Natural killer cell (primary cell): Measurements from ENCODE around the gene NMNAT3. TPM values are rescaled to one million over a fixed set of nuclear protein-coding genes. Genes with fewer than 3 reads are reported as not detected.

ENCODE experiments used
- ATAC-seq, 3 donors: fragments of 150-1000 bp in 2 of 3; fragments of 200-7000 bp in 1 of 3; cut with Tn5 transposase; 1 replicate in 1 of 3; 2 replicates in 2 of 3; pipeline ENCODE4 v1.10.0; 2021; ENCODE audit warnings: mild to moderate bottlenecking in 2 of 3, moderate library complexity in 2 of 3
- DNase-seq, 2 donors: peaks; one replicate each; pipeline versions ENCODE4 v3.0.0 to v3.0.0-alpha.2; 2013 to 2021; ENCODE audit warnings: mixed read lengths in 1 of 2
- H3K27ac ChIP-seq: one replicate; pipeline ENCODE4 v1.5.1; 2013; ENCODE audit warnings: mild to moderate bottlenecking, low read length
- H3K27me3 ChIP-seq: one replicate; pipeline ENCODE4 v1.6.1; 2013; ENCODE audit warnings: low read length; ENCODE audit not compliant: control insufficient read depth, insufficient read depth
- H3K36me3 ChIP-seq: one replicate; pipeline ENCODE4 v1.6.1; 2013; ENCODE audit warnings: low read length; ENCODE audit not compliant: control insufficient read depth, insufficient read depth
- H3K4me1 ChIP-seq: one replicate; pipeline ENCODE4 v1.6.1; 2013; ENCODE audit warnings: low read length; ENCODE audit not compliant: control insufficient read depth, insufficient read depth
- H3K4me3 ChIP-seq: one replicate; pipeline ENCODE4 v1.5.1; 2013; ENCODE audit warnings: low read length
- H3K9me3 ChIP-seq: one replicate; pipeline ENCODE4 v1.6.1; 2013; ENCODE audit warnings: low read length; ENCODE audit not compliant: control insufficient read depth, insufficient read depth
- H3K27ac Mint-ChIP-seq, 2 donors: one replicate each; pipeline ENCODE4 v1.8.0; 2022; ENCODE audit warnings: mild to moderate bottlenecking in 2 of 2, mixed read lengths in 2 of 2, moderate library complexity in 1 of 2
- H3K27me3 Mint-ChIP-seq, 2 donors: one replicate each; pipeline ENCODE4 v1.8.0; 2022; ENCODE audit warnings: low read depth in 2 of 2, mixed read lengths in 2 of 2
- H3K36me3 Mint-ChIP-seq: one replicate; pipeline ENCODE4 v1.8.0; 2022; ENCODE audit warnings: mixed read lengths
- H3K4me1 Mint-ChIP-seq, 2 donors: one replicate each; pipeline ENCODE4 v1.8.0; 2022; ENCODE audit warnings: mixed read lengths in 2 of 2
- H3K4me3 Mint-ChIP-seq: one replicate; pipeline ENCODE4 v1.8.0; 2022; ENCODE audit warnings: mild to moderate bottlenecking, moderate library complexity, mixed read lengths
- H3K9me3 Mint-ChIP-seq, 2 donors: one replicate each; pipeline ENCODE4 v1.8.0; 2022; ENCODE audit warnings: mixed read lengths in 2 of 2
- WGBS: methylation state at CpG from one replicate; pipeline ENCODE4 v1.1.7; 2013; ENCODE audit warnings: missing lambda C conversion rate; ENCODE audit not compliant: insufficient coverage; 5-methylcytosine and 5-hydroxymethylcytosine counted together
- intact Hi-C: fragments of 100-400 bp; cut with micrococcal nuclease; formaldehyde crosslinking; loops from one replicate; pipeline ENCODE4 v1.14.2; 2022
- total RNA-seq, 4 donors: library from RNA; stranded (reverse); fragments of 120-200 nt in 1 of 4; gene quantifications; one replicate each; pipeline versions ENCODE4 v1.2.3 to v1.2.4, GENCODE V29; 2013 to 2022
- TF ChIP-seq, protein P1 (sequence below): fragments of 200-600 bp; IDR thresholded peaks from one replicate; pipeline ENCODE4 v1.8.0; 2022; ENCODE audit warnings: antibody characterized with exemption

Gene NMNAT3
- total RNA-seq, 3 donors from 2014 or later (not counting 1 experiment from before 2014, with no cell fraction given), result 1.6 to 3.7 (median 2.2) TPM

DNA sequence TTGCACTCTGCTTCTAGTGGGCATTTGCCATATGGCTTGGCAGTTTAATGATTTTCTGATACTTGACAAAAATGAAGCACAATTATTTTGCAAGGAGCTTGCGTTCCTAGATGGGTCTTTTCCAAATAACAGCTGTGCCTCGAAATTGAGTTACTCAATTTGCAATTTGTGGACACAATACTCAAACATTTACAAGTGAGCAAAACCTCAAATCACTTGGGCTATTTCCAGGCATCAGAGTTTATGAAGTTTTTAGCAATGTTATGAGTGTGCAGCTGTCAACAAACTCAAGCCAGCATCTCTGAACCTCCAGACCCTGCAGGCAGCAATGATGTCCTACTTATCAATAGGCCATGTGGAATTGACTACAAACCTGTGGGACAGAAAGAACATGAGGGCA, 41.3 kb downstream of the NMNAT3 start:
- H3K27me3 ChIP-seq, result no peaks in the 10 kb centered on the region
- H3K4me3 ChIP-seq, result no peak overlapping the region
- no peak for ATAC-seq
- no peaks in the 10 kb centered on the region for H3K9me3 Mint-ChIP-seq
- no peaks in the 10 kb centered on the region for H3K36me3 Mint-ChIP-seq
- no peak overlapping the region for H3K4me3 Mint-ChIP-seq
- no peak overlapping the region for H3K27ac ChIP-seq
- peaks cover 0 to 5% of the 10 kb centered on the region in 2 donors for H3K27me3 Mint-ChIP-seq
- H3K27ac Mint-ChIP-seq, result no peak overlapping the region
- H3K36me3 ChIP-seq, result no peaks in the 10 kb centered on the region
- TF ChIP-seq, protein P1, sequence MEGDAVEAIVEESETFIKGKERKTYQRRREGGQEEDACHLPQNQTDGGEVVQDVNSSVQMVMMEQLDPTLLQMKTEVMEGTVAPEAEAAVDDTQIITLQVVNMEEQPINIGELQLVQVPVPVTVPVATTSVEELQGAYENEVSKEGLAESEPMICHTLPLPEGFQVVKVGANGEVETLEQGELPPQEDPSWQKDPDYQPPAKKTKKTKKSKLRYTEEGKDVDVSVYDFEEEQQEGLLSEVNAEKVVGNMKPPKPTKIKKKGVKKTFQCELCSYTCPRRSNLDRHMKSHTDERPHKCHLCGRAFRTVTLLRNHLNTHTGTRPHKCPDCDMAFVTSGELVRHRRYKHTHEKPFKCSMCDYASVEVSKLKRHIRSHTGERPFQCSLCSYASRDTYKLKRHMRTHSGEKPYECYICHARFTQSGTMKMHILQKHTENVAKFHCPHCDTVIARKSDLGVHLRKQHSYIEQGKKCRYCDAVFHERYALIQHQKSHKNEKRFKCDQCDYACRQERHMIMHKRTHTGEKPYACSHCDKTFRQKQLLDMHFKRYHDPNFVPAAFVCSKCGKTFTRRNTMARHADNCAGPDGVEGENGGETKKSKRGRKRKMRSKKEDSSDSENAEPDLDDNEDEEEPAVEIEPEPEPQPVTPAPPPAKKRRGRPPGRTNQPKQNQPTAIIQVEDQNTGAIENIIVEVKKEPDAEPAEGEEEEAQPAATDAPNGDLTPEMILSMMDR, result no peak
- WGBS, result 95% methylated on average over 2 of the region's 2 CpGs
- DNase-seq, result no peak
- intact Hi-C loops, result no loop called here
- H3K4me1 Mint-ChIP-seq, result no peaks in the 10 kb centered on the region
- no peaks in the 10 kb centered on the region for H3K9me3 ChIP-seq
- no peaks in the 10 kb centered on the region for H3K4me1 ChIP-seq

DNA sequence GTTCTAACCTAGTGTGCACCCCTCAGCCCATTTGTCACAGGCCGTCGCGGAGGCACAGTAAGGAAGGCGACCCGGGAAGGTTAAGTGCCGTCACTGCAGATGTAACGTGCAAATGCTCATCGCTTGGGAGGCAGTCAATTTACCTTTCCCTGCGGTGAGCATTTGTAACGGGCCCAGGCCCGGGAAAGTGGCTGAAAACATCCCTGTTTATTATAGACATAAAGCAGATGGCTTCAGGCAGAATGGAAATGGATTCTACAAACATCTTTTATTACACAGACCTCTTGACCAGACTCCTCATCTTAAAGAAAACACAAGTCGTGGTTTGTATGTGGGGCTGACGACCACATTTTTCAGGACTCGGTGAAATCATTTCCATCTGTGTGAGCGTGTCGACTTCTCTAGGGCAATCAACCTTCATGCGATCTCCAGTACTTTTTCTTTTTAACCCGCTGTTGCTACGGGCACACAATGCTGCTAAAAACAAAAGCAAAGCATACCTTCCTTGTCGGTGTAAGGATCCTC, 43.6 kb downstream of the NMNAT3 start:
- ATAC-seq (no peak), DNase-seq (no peak)
- Mint-ChIP-seq H3K4me1 (no peaks in the 10 kb centered on the region), H3K4me3 (no peak overlapping the region), H3K36me3 (no peaks in the 10 kb centered on the region), H3K9me3 (no peaks in the 10 kb centered on the region), H3K27me3 (peaks cover 0 to 5% of the 10 kb centered on the region in 2 donors), H3K27ac (no peak overlapping the region)
- TF ChIP-seq, protein P1, result no peak
- Histone ChIP-seq H3K27me3 (no peaks in the 10 kb centered on the region), H3K27ac (no peak overlapping the region), H3K4me3 (no peak overlapping the region), H3K9me3 (no peaks in the 10 kb centered on the region), H3K4me1 (no peaks in the 10 kb centered on the region), H3K36me3 (no peaks in the 10 kb centered on the region)
- intact Hi-C loops, result no loop called here
- 93% methylated on average over 20 of the region's 20 CpGs for WGBS

DNA sequence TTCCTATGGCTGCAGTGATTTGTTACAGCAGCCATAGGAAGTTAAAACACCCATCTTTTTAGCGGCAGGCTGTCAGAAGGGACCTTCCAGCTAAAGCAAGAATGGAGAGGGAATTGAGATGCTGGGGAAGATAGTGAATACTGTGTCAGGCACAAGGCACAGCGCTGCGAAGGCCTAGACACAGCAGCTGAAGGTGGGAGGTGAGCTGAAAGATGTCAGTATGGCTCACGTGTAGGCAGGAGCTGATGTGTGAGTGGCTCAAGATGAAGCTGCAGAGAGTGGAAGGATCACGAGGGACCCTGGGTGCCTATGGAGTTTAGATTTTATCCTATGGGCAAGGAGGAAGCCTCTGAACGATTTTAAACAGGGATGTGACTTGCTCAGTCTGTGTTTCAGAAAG, 44.3 kb downstream of the NMNAT3 start:
- H3K27me3 ChIP-seq, result no peaks in the 10 kb centered on the region
- 89% methylated on average over 6 of the region's 6 CpGs for WGBS
- H3K36me3 ChIP-seq, result no peaks in the 10 kb centered on the region
- no peak overlapping the region for H3K4me3 ChIP-seq
- no peaks in the 10 kb centered on the region for H3K4me1 Mint-ChIP-seq
- no peaks in the 10 kb centered on the region for H3K9me3 Mint-ChIP-seq
- no peaks in the 10 kb centered on the region for H3K27me3 Mint-ChIP-seq
- TF ChIP-seq, protein P1, result no peak
- H3K36me3 Mint-ChIP-seq, result no peaks in the 10 kb centered on the region
- no peaks in the 10 kb centered on the region for H3K4me1 ChIP-seq
- no peak overlapping the region for H3K4me3 Mint-ChIP-seq
- no peak overlapping the region for H3K27ac Mint-ChIP-seq
- DNase-seq, result no peak
- no peaks in the 10 kb centered on the region for H3K9me3 ChIP-seq
- intact Hi-C loops, result no loop called here
- no peak overlapping the region for H3K27ac ChIP-seq
- no peak for ATAC-seq

DNA sequence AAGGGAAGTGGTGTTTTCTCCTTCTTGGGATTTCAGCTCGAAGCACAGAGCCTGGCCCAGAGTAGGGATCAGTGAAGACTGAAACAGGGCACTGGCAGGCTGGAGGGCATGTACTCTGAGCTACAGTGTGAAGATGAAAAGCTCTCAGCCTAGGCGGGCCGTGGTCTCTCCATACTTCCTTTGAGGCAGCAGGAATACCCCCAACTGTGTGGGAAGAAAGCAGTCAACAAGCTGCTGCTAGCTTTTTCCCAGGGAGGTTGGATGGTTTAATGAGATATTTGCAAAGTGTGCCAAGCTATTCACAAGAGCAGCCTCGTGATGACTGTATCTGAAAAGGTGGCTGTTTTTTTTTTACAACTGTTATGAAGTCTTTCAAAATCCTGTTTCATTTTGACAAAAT, 47.2 kb downstream of the NMNAT3 start:
- no peak overlapping the region for H3K27ac Mint-ChIP-seq
- Histone ChIP-seq H3K27me3 (no peaks in the 10 kb centered on the region), H3K4me3 (no peak overlapping the region), H3K4me1 (no peaks in the 10 kb centered on the region), H3K9me3 (no peaks in the 10 kb centered on the region), H3K36me3 (no peaks in the 10 kb centered on the region), H3K27ac (no peak overlapping the region)
- no peaks in the 10 kb centered on the region for H3K27me3 Mint-ChIP-seq
- WGBS, result 62% methylated on average over 4 of the region's 4 CpGs
- intact Hi-C loops, result no loop called here
- no peak for DNase-seq
- TF ChIP-seq, protein P1, result no peak
- H3K4me3 Mint-ChIP-seq, result no peak overlapping the region
- ATAC-seq, result no peak
- no peaks in the 10 kb centered on the region for H3K9me3 Mint-ChIP-seq
- no peaks in the 10 kb centered on the region for H3K36me3 Mint-ChIP-seq
- no peaks in the 10 kb centered on the region for H3K4me1 Mint-ChIP-seq
